PC-9 (cell line): ENCODE data around the gene OSBPL6. TPM values are rescaled to one million over a fixed set of nuclear protein-coding genes. Genes with fewer than 3 reads are reported as not detected.

Experiments
- BruUV-seq: library from RNA; stranded (reverse); fragments of 400-500 nt; replicated peaks from 2 replicates; lab custom pipeline; 2021; lab: Mats Ljungman, UMichigan
- CTCF ChIA-PET: fragments of 300-600 bp; sonication (Branson Sonifier 250); formaldehyde crosslinking; loops from one replicate; lab custom pipeline; 2022; ENCODE audit warnings: antibody characterized with exemption; lab: Charles Lee
- POLR2A ChIA-PET: fragments of 300-600 bp; sonication (Branson Sonifier 250); formaldehyde crosslinking; loops from one replicate; lab custom pipeline; 2022; ENCODE audit warnings: antibody characterized with exemption; ENCODE audit not compliant: unreplicated experiment; lab: Charles Lee
- DNase-seq, 2 experiments: peaks; one replicate each; pipeline versions ENCODE4 v3.0.0 to v3.0.0-alpha.2; 2015 to 2022; ENCODE audit warnings: mixed read lengths in 1 of 2
- H2AFZ ChIP-seq: fragments of 200-600 bp; sonication (generic); 2 replicates; pipeline ENCODE4 v1.8.1; 2017; ENCODE audit warnings: antibody characterized with exemption
- H3F3A ChIP-seq: fragments of 200-600 bp; sonication (generic); 2 replicates; pipeline ENCODE4 v1.8.1; 2017; ENCODE audit warnings: antibody characterized with exemption, mild to moderate bottlenecking, low read depth; ENCODE audit not compliant: insufficient read depth
- H3K27ac ChIP-seq: fragments of 200-600 bp; sonication (generic); 2 replicates; pipeline ENCODE4 v1.6.1; 2016; ENCODE audit warnings: mixed run types
- H3K27me3 ChIP-seq: fragments of 200-600 bp; sonication (generic); 2 replicates; pipeline ENCODE4 v1.6.1; 2016; ENCODE audit warnings: low read depth, mixed run types; ENCODE audit not compliant: insufficient read depth
- H3K36me3 ChIP-seq: fragments of 200-600 bp; sonication (generic); 2 replicates; pipeline ENCODE4 v1.6.1; 2016; ENCODE audit warnings: low read depth, mixed run types
- H3K4me1 ChIP-seq: fragments of 200-600 bp; sonication (generic); replicated peaks from 2 replicates; pipeline ENCODE4 v1.6.1; 2016; ENCODE audit warnings: mixed run types; ENCODE audit not compliant: insufficient read depth
- H3K4me2 ChIP-seq: fragments of 200-600 bp; sonication (generic); 2 replicates; pipeline ENCODE4 v1.6.1; 2017; ENCODE audit warnings: mixed run types
- H3K4me3 ChIP-seq: fragments of 200-600 bp; sonication (generic); 2 replicates; pipeline ENCODE4 v1.6.1; 2016; ENCODE audit warnings: mixed run types
- H3K79me2 ChIP-seq: fragments of 200-600 bp; sonication (generic); 2 replicates; pipeline ENCODE4 v1.6.1; 2017; ENCODE audit warnings: low read depth, mixed run types
- H3K9me2 ChIP-seq: fragments of 200-600 bp; sonication (generic); 2 replicates; pipeline ENCODE4 v1.8.1; 2017; ENCODE audit warnings: mild to moderate bottlenecking; ENCODE audit not compliant: insufficient read depth
- H3K9me3 ChIP-seq: fragments of 200-600 bp; sonication (generic); 2 replicates; pipeline ENCODE4 v1.8.1; 2016; ENCODE audit warnings: low read depth; ENCODE audit not compliant: insufficient read depth
- H4K20me1 ChIP-seq: fragments of 200-600 bp; sonication (generic); 2 replicates; pipeline ENCODE4 v1.8.1; 2017; ENCODE audit not compliant: insufficient read depth
- CTCF ChIP-seq: fragments of 200-600 bp; sonication (generic); conservative IDR thresholded peaks from 2 replicates; pipeline ENCODE4 v1.6.1; 2017; ENCODE audit warnings: mixed run types, antibody characterized with exemption, mild to moderate bottlenecking, moderate library complexity
- EZH2 ChIP-seq: fragments of 200-600 bp; sonication (generic); IDR thresholded peaks from 2 replicates; pipeline ENCODE4 v1.8.0; 2017; ENCODE audit warnings: antibody characterized with exemption, low read depth
- intact Hi-C: fragments of 100-400 bp; cut with micrococcal nuclease; formaldehyde crosslinking; loops from one replicate; pipeline ENCODE4 v1.10.0; 2022; ENCODE audit not compliant: unreplicated experiment
- total RNA-seq: library from RNA; stranded (reverse); gene quantifications from 2 replicates; pipeline ENCODE4 v1.2.3, GENCODE V29; 2021

Gene OSBPL6
- total RNA-seq, 1 experiment from 2014 or later: 2.6 TPM

- Histone ChIP-seq H4K20me1 (no peaks in the 10 kb centered on the region), H3K27ac (no peak overlapping the region), H3K27me3 (no peaks in the 10 kb centered on the region), H3K4me3 (no peak overlapping the region), H2AFZ (no peak overlapping the region), H3K79me2 (no peaks in the 10 kb centered on the region), H3K9me3 (no peaks in the 10 kb centered on the region), H3K36me3 (no peaks in the 10 kb centered on the region), H3K9me2 (no peaks in the 10 kb centered on the region), H3F3A (no peaks in the 10 kb centered on the region), H3K4me2 (no peak overlapping the region), H3K4me1 (peaks cover 7% of the 10 kb centered on the region; the same call in 1 of the 2 replicates)
- ChIA-PET CTCF (no interaction called here), POLR2A (interaction anchor here (0.5 kb wide), 1 partner anchor 112 kb away, joined by 4 read pairs; no protein-coding TSS in a partner anchor)
- no peak for DNase-seq
- no peak for TF ChIP-seq EZH2
- no peak for TF ChIP-seq CTCF
- BruUV-seq: no TSS peak
- intact Hi-C loops: no loop called here
These were observed 49.6 kb downstream of the OSBPL6 start for GRCh38 chr2:178243961-178244360.

GRCh38 chr2:178244777-178245176 lies 50.5 kb downstream of the OSBPL6 start:
- H2AFZ ChIP-seq: no peak overlapping the region
- no peak overlapping the region for H3K4me3 ChIP-seq
- H3K4me2 ChIP-seq: no peak overlapping the region
- no TSS peak for BruUV-seq
- no peak for TF ChIP-seq EZH2
- H3K27ac ChIP-seq: no peak overlapping the region
- intact Hi-C loops: no loop called here
- H3K9me3 ChIP-seq: no peaks in the 10 kb centered on the region
- no peaks in the 10 kb centered on the region for H3K36me3 ChIP-seq
- H3K79me2 ChIP-seq: no peaks in the 10 kb centered on the region
- DNase-seq: no peak
- no peaks in the 10 kb centered on the region for H3F3A ChIP-seq
- H3K9me2 ChIP-seq: no peaks in the 10 kb centered on the region
- ChIA-PET POLR2A (no interaction called here), CTCF (no interaction called here)
- no peaks in the 10 kb centered on the region for H3K27me3 ChIP-seq
- H3K4me1 ChIP-seq: peaks cover 7% of the 10 kb centered on the region; the same call in 1 of the 2 replicates
- H4K20me1 ChIP-seq: no peaks in the 10 kb centered on the region

GRCh38 chr2:178246696-178247095 lies 52.4 kb downstream of the OSBPL6 start:
- Histone ChIP-seq H3K27me3 (no peaks in the 10 kb centered on the region), H3K27ac (no peak overlapping the region), H3K4me1 (peaks cover 7% of the 10 kb centered on the region; the same call in 1 of the 2 replicates), H3K36me3 (no peaks in the 10 kb centered on the region), H2AFZ (no peak overlapping the region), H3K4me2 (no peak overlapping the region), H3K9me2 (no peaks in the 10 kb centered on the region), H3K4me3 (no peak overlapping the region), H4K20me1 (no peaks in the 10 kb centered on the region), H3K9me3 (no peaks in the 10 kb centered on the region), H3F3A (no peaks in the 10 kb centered on the region), H3K79me2 (no peaks in the 10 kb centered on the region)
- no peak for DNase-seq
- ChIA-PET POLR2A (no interaction called here), CTCF (no interaction called here)
- BruUV-seq: no TSS peak
- TF ChIP-seq EZH2 (no peak), CTCF (no peak)
- intact Hi-C loops: no loop called here

- H3K79me2 ChIP-seq: no peaks in the 10 kb centered on the region
- CTCF ChIA-PET: no interaction called here
- intact Hi-C loops: no loop called here
These were observed 52.9 kb downstream of the OSBPL6 start for GRCh38 chr2:178247250-178247649.

More at GRCh38 chr2:178247250-178247649, 52.9 kb downstream of the OSBPL6 start:
- Histone ChIP-seq H2AFZ (no peak overlapping the region), H3K9me2 (no peaks in the 10 kb centered on the region), H4K20me1 (no peaks in the 10 kb centered on the region), H3K4me2 (no peak overlapping the region), H3K36me3 (no peaks in the 10 kb centered on the region), H3F3A (no peaks in the 10 kb centered on the region), H3K9me3 (no peaks in the 10 kb centered on the region), H3K4me3 (no peak overlapping the region), H3K4me1 (peaks cover 3% of the 10 kb centered on the region; the same call in 1 of the 2 replicates), H3K27me3 (no peaks in the 10 kb centered on the region), H3K27ac (no peak overlapping the region)
- no peak for DNase-seq
- POLR2A ChIA-PET: no interaction called here
- TF ChIP-seq EZH2 (no peak), CTCF (no peak)
- BruUV-seq: no TSS peak
